Activated CD8-positive, alpha-beta memory T cell treated with anti-CD3 and anti-CD28 coated beads for 4 hours (primary cell): ENCODE measurements around the gene UBE2G1.

Experiments used
- DNase-seq, 2 donors: peaks; one replicate each; pipeline ENCODE4 v3.0.0-alpha.2; 2020; ENCODE audit warnings: low read depth in 2 of 2

The UBE2G1 gene

DNA sequence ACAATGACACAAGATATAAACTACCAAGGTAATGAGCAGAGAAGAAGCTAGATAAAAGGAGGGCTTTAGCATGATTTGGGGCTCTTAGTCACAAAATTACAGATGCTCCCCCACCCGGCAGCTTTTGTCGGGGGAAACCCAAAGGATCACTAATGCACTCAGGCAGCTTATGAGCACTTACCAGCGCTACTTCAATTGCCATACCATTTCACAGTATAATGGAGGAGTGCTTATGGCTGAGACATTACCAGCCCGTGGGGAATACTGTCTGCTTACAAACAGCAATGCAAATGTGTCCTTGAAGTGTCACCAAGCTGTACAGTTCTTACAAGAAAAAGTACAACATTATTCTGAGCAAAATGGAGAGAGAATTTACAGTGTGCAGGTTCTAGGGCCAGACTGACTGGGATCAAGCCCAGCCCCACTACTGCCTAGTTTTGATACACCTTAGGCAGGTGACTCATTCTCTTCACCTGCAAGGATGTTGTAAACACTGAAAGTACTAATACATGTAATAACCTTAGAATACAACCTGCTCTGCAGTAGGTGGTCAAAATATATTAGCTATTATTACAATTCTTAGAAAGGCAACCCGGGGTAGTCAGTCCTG lies 119.0 kb downstream of the UBE2G1 start:
- DNase-seq: no peak

DNA sequence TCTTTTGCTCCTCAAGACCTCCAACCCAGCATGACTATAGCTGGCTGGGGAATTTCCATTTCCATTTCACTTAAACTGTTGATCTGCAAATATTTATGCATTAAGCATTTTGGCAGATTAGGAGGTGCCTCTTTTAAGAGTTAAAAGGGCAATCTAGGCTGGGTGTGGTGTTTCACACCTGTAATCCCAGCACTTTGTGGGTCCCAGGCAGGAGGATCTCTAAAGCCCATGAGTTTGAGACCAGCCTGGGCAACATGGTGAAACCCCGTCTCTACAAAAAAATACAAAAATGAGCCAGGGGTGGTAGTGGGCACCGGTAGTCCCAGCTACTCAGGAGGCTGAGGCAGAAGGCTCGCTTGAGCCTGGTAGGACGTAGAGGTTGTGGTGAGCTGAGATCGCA lies 119.8 kb downstream of the UBE2G1 start:
- no peak for DNase-seq

GRCh38 chr17:4241535-4241934 lies 124.9 kb downstream of the UBE2G1 start:
- DNase-seq: no peak

DNA sequence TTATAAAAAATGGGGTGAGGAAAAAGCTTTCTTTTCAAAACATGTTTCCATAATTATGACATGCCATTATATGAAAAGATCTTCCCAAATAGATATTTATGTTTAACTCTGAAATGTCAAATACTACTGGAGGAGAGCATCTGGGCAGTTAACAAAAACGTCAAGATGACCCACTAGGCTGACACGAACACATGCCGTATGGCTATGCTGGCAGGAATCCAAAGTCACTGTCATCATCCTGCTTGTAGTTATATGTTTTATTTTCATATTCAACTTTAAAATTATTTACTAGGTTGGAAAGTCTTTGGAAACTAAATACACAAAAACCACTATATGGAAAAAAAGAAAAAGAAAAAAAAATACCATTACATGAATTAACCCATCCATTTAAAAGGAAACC lies 130.0 kb downstream of the UBE2G1 start:
- no peak for DNase-seq

DNA sequence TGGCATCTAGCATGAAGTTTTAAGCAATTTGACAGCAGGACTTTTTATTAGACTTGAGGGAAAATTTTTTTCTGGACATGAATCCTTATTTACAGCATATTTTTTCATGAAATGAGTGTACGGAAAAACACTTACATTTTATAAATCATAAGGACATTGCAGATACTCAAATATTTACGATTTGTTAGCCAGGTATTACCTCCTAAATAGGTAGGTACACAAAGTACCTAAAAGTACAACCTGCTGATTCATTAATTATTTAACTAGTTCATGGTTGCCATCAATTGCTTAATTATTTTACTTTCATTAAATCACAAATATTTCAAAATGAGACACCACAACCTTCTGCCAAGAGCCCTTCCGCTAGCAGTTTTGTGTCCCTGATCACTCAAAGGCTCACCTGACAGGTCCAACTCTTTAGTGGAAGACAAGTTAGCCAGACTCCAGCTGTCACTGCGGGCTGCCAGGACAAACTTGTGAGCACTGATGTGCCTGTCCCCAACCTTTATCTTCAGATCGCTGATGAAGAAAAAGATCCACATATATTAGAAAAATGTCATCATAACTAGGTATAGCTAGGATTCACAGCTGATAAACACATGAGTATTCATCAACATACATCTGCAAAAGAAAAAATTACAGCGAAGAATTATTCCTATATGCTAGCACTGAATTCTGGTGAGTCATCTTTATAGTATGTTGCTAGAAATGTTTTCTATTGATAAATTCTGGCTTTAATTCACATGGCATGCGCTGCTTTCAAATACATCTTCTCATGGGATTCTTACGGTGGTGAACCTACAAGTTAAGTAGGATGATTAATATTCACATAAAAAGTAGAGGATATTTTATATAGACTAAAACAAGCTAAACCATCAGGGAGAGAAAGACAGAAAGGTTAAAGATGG lies 130.8 kb downstream of the UBE2G1 start:
- DNase-seq: no peak

GRCh38 chr17:4234401-4234800 lies 132.1 kb downstream of the UBE2G1 start:
- no peak for DNase-seq

GRCh38 chr17:4233668-4234258 lies 132.7 kb downstream of the UBE2G1 start:
- DNase-seq: no peak

- DNase-seq: no peak
These were observed 134.2 kb downstream of the UBE2G1 start for GRCh38 chr17:4232168-4232813.

- DNase-seq: no peak
These were observed 136.6 kb downstream of the UBE2G1 start for GRCh38 chr17:4229627-4230541.

DNA sequence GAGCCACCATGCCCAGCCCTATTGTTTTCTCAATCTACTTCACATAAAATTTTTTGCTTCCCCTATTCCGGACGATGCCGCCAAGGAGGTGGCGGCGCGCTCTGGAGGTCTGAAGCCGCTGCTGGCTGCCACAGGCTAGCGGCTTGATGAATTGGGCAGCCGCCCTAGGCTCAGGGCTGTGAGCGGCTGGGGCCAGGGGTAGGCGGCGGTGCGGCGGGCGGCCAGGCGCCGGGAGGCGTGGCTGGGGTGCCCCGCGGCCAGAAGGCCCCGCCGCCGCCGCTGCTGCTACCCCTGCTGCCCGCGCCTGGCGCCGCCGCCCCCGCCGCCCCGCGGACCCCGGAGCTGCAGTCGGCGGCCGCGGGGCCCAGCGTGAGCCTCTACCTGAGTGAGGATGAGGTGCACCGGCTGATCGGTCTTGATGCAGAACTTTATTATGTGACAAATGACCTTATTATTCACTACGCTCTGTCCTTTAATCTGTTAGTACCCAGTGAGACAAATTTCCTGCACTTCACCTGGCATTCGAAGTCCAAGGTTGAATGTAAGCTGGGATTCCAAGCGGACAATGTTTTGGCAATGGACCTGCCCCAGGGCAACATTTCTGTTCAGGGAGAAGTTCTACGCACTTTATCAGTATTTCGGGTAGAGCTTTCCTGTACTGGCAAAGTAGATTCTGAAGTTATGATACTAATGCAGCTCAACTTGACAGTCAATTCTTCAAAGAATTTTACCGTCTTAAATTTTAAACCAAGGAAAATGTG lies 144.4 kb downstream of the UBE2G1 start:
- DNase-seq: no peak

DNA sequence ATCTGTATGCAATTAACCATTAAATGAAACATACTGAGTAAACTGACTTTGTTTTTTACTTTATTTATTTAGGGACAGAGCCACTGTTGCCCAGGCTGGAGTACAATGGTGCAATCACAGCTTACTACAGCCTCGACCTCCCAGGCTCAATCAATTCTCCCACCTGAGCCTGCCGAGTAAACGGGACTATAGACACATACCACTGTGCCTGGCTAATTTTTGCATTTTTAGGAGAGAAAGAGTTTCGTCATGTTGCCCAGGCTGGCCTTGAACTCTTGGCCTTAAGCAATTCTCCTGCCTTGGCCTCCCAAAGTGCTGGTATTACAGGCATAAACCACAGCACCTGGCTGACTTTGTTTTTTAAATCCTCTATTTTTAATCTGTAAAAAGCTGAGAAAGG lies 145.3 kb downstream of the UBE2G1 start:
- no peak for DNase-seq

GRCh38 chr17:4220655-4221054 lies 145.8 kb downstream of the UBE2G1 start:
- DNase-seq: no peak
